ENCODE data around the gene ARID3A. TPM values are rescaled to one million over a fixed set of nuclear protein-coding genes. Genes with fewer than 3 reads are reported as not detected.
A peak's percentile ranks its signal among the peaks of the same experiment; 100 is the strongest.

The ARID3A gene
- total and polyA plus RNA-seq, 7 donors = 2.3 to 6.7 (median 4.2) TPM

- Histone ChIP-seq H3K27me3 (ENCODE audit: insufficient read depth in 3 of 3, low read length in 2 of 3) (no peaks in the 10 kb centered on the region), H3K36me3 (ENCODE audit: insufficient read depth in 1 of 2, low read depth in 1 of 2) (no peaks in the 10 kb centered on the region), H3K9me3 (no peaks in the 10 kb centered on the region), H3K27ac (peak overlapping the region; percentile 30), H3K4me1 (peaks cover 27% of the 10 kb centered on the region), H3K4me3 (peak overlapping the region; percentile 18)
- DNase-seq (peak; percentile 83 to 86), ATAC-seq (peak in 3 of 4 donors; percentile 30 to 48 (median 35))
- 28 to 34% (median 33%) methylated on average over 42 to 54 of the region's 54 CpGs for WGBS, 3 donors
- intact Hi-C loops (cut with DNase I) = no loop called here
- TF ChIP-seq, protein P1, sequence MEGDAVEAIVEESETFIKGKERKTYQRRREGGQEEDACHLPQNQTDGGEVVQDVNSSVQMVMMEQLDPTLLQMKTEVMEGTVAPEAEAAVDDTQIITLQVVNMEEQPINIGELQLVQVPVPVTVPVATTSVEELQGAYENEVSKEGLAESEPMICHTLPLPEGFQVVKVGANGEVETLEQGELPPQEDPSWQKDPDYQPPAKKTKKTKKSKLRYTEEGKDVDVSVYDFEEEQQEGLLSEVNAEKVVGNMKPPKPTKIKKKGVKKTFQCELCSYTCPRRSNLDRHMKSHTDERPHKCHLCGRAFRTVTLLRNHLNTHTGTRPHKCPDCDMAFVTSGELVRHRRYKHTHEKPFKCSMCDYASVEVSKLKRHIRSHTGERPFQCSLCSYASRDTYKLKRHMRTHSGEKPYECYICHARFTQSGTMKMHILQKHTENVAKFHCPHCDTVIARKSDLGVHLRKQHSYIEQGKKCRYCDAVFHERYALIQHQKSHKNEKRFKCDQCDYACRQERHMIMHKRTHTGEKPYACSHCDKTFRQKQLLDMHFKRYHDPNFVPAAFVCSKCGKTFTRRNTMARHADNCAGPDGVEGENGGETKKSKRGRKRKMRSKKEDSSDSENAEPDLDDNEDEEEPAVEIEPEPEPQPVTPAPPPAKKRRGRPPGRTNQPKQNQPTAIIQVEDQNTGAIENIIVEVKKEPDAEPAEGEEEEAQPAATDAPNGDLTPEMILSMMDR (IDR thresholded peaks at IDR 0.05) = no peak
Observed at GRCh38 chr19:932648-933552, 7.1 kb downstream of the ARID3A start.

- H3K9me3 ChIP-seq = no peaks in the 10 kb centered on the region
- H3K4me1 ChIP-seq = peaks cover 27% of the 10 kb centered on the region
- DNase-seq = no peak
- no peak for ATAC-seq
- intact Hi-C loops (cut with DNase I) = no loop called here
- H3K27me3 ChIP-seq (ENCODE audit: insufficient read depth in 3 of 3, low read length in 2 of 3) = no peaks in the 10 kb centered on the region
- TF ChIP-seq, protein P1 (IDR thresholded peaks at IDR 0.05) = no peak
- no peaks in the 10 kb centered on the region for H3K36me3 ChIP-seq (ENCODE audit: insufficient read depth in 1 of 2, low read depth in 1 of 2)
- H3K27ac ChIP-seq = no peak overlapping the region
- 20 to 29% (median 21%) methylated on average over 9 to 14 of the region's 14 CpGs for WGBS, 3 donors
- peak overlapping the region; percentile 18 for H3K4me3 ChIP-seq
Observed at GRCh38 chr19:933553-933882, 7.7 kb downstream of the ARID3A start.

DNA sequence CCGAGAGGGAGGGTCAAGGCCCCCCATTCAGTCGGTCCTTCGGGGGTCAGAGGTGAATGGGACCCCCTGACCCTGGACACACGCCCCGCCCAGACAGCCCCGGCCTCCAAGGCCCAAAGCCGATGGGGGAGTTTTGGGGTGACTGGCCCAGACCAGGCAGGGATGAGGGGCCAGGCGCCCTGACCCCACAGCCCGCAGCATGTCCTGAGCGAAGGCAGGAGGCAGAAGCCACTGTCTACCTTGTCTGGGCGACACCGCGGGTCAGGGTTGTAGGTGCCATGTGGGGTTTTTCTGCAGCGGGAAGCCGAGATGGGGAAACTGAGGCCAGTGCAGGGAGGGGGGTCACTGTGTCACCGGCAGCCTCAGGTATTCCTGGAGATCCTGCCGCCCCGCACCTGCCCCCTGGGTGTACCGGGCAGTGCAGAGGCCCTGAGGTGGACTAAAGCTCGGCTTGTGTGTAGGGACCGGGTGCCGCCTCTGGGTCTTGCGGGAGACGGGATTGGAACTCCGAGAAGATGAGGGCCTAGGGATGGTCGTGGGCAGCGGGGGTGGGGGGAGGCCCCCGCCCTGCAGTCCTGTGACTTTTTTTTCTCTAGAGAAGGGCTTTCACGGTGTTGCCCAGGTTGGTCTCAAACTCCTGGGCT, 8.5 kb downstream of the ARID3A start:
- intact Hi-C loops (cut with DNase I) = no loop called here
- Histone ChIP-seq H3K36me3 (ENCODE audit: insufficient read depth in 1 of 2, low read depth in 1 of 2) (no peaks in the 10 kb centered on the region), H3K9me3 (no peaks in the 10 kb centered on the region), H3K4me3 (peak overlapping the region; percentile 16), H3K27ac (peak overlapping the region; percentile 81), H3K4me1 (peaks cover 27% of the 10 kb centered on the region), H3K27me3 (ENCODE audit: insufficient read depth in 3 of 3, low read length in 2 of 3) (no peaks in the 10 kb centered on the region)
- ATAC-seq (peak; percentile 2 to 10 (median 4)), DNase-seq (no peak)
- 53 to 65% (median 57%) methylated on average over 27 to 29 of the region's 29 CpGs for WGBS, 3 donors
- TF ChIP-seq, protein P1 (IDR thresholded peaks at IDR 0.05) = no peak

DNA sequence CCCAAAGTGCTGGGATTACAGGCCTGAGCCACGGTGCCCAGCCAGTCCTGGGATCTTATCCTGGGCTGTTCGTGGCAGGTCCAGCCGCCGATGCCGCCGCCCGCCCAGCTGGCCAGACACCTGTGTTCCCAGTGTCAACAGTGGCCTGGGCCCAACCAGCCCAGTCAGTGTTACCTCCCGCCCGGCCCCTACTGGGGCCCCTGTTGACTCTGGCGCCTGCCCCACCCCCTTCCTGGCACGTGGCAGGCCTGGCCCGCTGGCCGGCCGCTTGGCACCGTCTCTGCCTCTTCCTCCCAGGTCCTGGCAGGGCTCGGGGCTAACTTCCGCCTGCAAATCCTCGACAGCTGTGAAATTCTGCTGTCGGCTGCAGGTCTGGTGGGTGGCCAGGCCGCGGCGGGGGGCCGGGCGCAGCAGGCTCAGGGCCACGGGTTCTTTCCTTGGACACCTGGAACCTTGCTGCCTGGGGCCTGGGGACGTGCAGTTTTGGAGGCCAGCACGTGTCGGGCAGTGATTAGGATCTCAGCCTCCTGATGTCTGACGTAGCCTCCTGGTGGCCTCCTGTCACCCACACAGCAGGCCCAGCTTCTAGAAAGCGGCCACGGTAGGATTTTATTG, 9.1 kb downstream of the ARID3A start:
- Histone ChIP-seq H3K27ac (peak overlapping the region; percentile 81), H3K9me3 (no peaks in the 10 kb centered on the region), H3K4me1 (peaks cover 27% of the 10 kb centered on the region), H3K27me3 (ENCODE audit: insufficient read depth in 3 of 3, low read length in 2 of 3) (no peaks in the 10 kb centered on the region), H3K36me3 (ENCODE audit: insufficient read depth in 1 of 2, low read depth in 1 of 2) (no peaks in the 10 kb centered on the region), H3K4me3 (peak overlapping the region; percentile 16)
- DNase-seq = peak; percentile 89 to 95
- intact Hi-C loops (cut with DNase I) = no loop called here
- TF ChIP-seq, protein P1 (IDR thresholded peaks at IDR 0.05) = no peak
- peak; percentile 96 to 98 (median 98) for ATAC-seq
- 6 to 8% (median 8%) methylated on average over 29 to 31 of the region's 31 CpGs for WGBS, 3 donors
